GM18861 (cell line): Measurements from ENCODE around the gene JPH4.
"Not testable (repeated sequence)": the region's sequence is repeated elsewhere in the genome, so short reads cannot be mapped to it uniquely, and the experiment has no call there.

Experiments
- ATAC-seq: cut with Tn5 transposase; IDR thresholded peaks from one replicate; pipeline ENCODE4 v1.9.1; 2021; ENCODE audit not compliant: unreplicated experiment

JPH4 gene

GRCh38 chr14:23550131-23550811 is 28.3 kb downstream of the JPH4 start:
- ATAC-seq: no peak

- ATAC-seq: no peak
Measured at GRCh38 chr14:23548351-23549318, 30.0 kb downstream of the JPH4 start.

GRCh38 chr14:23547924-23548323 is 30.7 kb downstream of the JPH4 start:
- no peak for ATAC-seq

- no peak for ATAC-seq
Measured at GRCh38 chr14:23546450-23547035, 32.0 kb downstream of the JPH4 start.

DNA sequence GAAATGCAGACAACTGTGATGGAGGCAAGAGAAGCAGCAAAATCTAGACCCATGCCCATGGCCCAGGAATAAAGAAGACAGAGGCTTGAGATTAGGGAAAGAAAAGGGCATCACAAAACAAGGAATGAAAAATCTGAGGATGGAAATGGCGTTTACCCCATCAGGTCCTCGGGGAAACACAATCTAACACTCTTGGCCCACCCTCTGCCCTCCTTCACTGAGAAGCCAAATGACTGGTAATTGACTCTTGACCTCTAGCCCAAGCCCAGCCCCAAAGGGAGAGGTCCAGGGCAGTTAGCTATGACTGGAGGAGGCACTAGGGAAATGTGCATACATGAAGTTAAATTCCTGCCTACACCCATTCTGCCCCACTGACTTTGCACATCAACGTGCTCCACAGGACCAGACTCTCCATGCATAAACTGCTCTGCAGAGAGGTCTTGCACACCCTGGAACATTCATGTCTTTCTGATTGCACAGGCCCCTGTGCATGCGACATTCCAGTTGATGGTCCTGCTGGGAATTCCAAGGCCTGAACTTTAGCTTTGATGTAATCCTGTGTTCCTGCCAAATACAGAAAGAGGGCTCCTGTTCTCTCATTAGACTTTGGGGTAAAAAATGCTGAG is 32.7 kb downstream of the JPH4 start:
- ATAC-seq: no peak

GRCh38 chr14:23544511-23545447 is 33.8 kb downstream of the JPH4 start:
- ATAC-seq: no peak

- ATAC-seq: no peak
Measured at GRCh38 chr14:23543403-23543802, 35.2 kb downstream of the JPH4 start.

GRCh38 chr14:23542261-23542660 is 36.3 kb downstream of the JPH4 start:
- ATAC-seq: no peak

DNA sequence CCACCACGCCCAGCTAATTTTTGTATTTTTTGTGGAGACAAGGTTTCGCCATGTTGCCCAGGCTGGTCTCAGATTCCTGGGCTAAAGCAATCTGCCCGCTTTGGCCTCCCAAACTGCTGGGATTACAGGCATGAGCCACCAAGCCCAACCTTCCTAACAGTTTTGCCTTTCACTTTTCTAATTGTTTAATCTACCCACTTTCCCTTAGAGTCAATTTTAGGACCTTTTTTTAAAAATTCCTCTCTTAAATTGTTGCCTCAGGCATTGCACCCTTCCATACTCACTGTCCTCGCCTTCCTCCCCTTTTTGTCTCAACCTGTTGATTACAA is 38.5 kb downstream of the JPH4 start:
- no peak for ATAC-seq

DNA sequence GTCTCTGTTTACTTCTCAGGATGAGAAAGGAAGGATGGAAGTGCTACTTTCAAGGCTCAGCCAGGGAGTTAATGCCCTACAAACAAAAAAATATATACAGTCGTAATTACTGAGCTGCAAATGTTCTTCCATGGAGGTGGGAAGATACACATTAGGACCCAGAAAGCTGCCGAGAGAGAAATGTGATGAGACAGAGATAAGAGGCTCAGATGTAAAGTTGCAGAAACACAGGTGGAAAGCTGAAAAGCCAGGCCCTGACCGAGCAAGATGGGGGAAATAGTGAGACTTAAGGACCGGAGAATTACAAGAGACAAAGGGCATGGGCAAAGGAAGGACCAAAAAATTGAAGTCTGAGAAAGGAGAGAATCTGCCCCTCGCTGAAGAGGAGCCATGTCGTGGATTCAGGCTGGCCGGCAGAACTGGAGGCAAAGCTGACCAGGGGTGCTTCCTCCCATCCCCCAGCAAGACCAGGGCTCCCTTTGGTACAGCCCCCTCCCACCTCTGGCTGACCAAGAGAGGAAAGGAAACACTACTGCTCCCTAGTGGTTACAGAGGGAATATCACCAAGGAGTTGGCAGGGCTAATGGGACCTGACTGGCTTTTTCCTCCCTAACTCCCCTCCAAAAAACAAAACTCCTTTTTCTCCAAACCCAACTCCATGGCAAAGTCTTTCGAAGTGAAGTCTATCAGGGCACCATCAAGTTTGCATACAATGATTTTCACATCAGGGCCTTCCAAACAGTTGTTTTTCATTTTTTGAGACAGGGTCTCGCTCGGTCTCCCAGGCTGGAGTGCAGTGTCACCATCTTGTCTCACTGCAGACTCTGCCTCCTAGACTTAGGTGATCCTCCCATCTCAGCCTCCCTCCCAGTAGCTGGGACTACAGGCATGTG is 39.1 kb downstream of the JPH4 start:
- no peak for ATAC-seq

- ATAC-seq: no peak
Measured at GRCh38 chr14:23538785-23539184, 39.8 kb downstream of the JPH4 start.

- no peak for ATAC-seq
Measured at GRCh38 chr14:23538050-23538718, 40.4 kb downstream of the JPH4 start.

DNA sequence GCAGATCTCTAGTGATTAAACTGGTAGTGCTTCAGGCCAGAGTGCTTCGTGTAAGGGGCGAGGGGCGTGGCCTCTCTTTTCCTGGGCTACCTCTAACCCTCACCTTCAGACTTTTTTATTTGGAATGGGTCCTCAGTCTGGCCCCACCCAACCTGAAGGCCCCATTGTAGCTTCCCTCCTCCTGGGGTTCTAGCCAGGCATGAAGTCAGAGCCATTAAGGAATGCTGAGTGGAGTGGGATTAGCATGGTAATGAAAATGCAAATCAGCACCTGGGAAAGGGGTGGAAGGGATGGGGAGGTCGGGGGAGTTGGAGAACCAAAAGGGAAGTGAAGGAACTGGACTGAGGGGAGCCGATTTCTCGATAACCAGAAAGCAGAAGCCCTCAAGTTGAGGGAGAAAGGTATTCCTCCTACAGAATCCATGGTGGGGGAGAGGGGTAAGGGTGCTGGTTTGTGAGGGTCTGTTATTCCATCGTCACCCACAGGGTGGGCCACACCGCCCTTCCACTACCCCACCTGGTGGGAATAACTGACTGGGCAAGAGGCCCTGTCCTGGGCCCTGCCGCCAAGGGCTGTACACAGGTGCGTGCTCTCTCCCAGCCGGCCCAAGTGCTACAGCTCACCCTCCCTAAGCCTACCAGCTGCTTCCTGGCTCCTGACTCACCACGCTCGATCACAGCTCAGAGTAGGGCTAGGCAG is 41.1 kb downstream of the JPH4 start:
- no peak for ATAC-seq

DNA sequence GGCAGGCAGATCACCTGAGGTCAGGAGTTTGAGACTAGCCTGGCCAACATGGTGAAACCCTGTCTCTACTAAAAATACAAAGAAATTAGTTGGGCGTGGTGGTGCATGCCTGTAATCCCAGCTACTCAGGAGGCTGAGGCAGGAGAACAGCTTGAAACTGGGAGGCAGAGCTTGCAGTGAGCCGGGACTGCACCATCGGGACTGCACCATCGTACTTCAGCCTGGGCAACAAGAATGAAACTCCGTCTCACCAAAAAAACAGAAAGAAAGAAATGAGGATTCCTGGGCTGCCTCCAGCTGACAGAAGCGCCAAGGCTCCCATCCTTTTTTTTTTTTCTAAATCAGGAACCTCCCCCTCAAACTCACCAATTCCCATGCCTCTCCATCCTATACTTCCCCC is 41.7 kb downstream of the JPH4 start:
- ATAC-seq: not testable (repeated sequence)

DNA sequence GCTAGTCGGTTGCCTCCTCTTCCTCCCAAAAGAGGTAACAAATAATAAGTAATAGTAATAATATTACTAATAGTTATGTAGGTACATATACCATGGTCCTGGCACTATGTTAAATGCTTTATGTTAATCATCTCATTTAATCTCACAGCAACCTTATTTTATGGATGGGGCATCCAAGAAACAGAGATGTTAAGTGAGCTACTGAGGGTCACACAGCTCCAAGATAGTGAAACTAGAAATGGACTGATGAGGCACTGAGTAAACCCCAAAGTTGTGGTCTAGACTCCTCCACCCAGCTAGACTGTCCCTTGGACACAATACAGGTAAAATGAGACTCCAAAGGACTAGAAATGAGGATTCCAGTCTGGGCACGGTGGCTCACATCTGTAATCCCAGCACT is 42.1 kb downstream of the JPH4 start:
- ATAC-seq: no peak

DNA sequence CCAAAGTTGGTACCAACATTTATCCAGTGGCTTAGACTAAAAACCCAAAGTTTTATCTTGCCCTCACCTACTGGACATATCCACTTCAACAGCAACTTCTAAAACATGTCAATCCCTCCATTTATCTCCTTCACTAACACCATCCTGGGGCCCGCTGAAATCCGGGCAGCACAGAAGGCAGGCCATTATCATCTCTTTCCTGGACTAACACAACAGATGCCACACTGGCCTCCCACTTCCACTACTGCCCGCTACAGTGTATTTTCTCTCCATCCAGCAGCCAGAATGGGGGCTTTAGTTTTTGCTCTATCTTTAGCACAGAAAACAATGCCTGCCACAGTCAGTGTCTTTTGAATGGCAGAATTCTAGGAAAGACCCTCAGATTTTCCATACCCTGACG is 42.6 kb downstream of the JPH4 start:
- ATAC-seq: no peak

- ATAC-seq: no peak
Measured at GRCh38 chr14:23533652-23534435, 44.7 kb downstream of the JPH4 start.

GRCh38 chr14:23532658-23533057 is 45.9 kb downstream of the JPH4 start:
- ATAC-seq: no peak
